SK-N-SH treated with all-trans-retinoic acid at 6 μM for 48 hours (cell line): ENCODE results near the gene SORD.

Experiments used
- ATAC-seq: fragments of 200-7000 bp; cut with Tn5 transposase; 3 replicates; pipeline ENCODE4 v1.9.1; 2020; ENCODE audit warnings: mild to moderate bottlenecking, moderate library complexity
- ARNTL ChIP-seq: fragments of 450-650 bp; formaldehyde crosslinking; IDR thresholded peaks from 2 replicates; pipeline ENCODE4 v1.5.0; 2020; ENCODE audit warnings: low read depth, mild to moderate bottlenecking, moderate library complexity, borderline replicate concordance
- CSDC2 ChIP-seq: fragments of 250-450 bp; sonication (Bioruptor Pico); IDR thresholded peaks from 2 replicates; pipeline ENCODE4 v1.5.0; 2020; ENCODE audit warnings: mild to moderate bottlenecking, moderate library complexity
- CSRNP3 ChIP-seq: fragments of 250-450 bp; sonication (Bioruptor Pico); IDR thresholded peaks from 2 replicates; pipeline ENCODE4 v1.5.1; 2021; ENCODE audit warnings: mild to moderate bottlenecking, moderate library complexity
- ESRRG ChIP-seq: fragments of 250-450 bp; sonication (Bioruptor Pico); IDR thresholded peaks from 2 replicates; pipeline ENCODE4 v1.6.1; 2021; ENCODE audit warnings: mild to moderate bottlenecking
- GLIS3 ChIP-seq: fragments of 250-450 bp; sonication (Bioruptor Pico); IDR thresholded peaks from 2 replicates; pipeline ENCODE4 v1.5.0; 2020; ENCODE audit warnings: mild to moderate bottlenecking, moderate library complexity
- ISL1 ChIP-seq: fragments of 250-450 bp; sonication (Bioruptor Pico); IDR thresholded peaks from 2 replicates; pipeline ENCODE4 v2.1.2; 2022; ENCODE audit warnings: mild to moderate bottlenecking, moderate library complexity
- PPARA ChIP-seq: fragments of 250-450 bp; sonication (Bioruptor Pico); IDR thresholded peaks from 2 replicates; pipeline ENCODE4 v1.5.0; 2020; ENCODE audit warnings: mild to moderate bottlenecking, borderline replicate concordance
- RARB ChIP-seq: fragments of 250-450 bp; sonication (Bioruptor Pico); IDR thresholded peaks from 2 replicates; pipeline ENCODE4 v1.8.0; 2021; ENCODE audit warnings: mild to moderate bottlenecking, moderate library complexity
- SNAI2 ChIP-seq: fragments of 250-450 bp; sonication (Bioruptor Pico); IDR thresholded peaks from 2 replicates; pipeline ENCODE4 v1.5.0; 2020; ENCODE audit warnings: mild to moderate bottlenecking, moderate library complexity
- TCF4 ChIP-seq: fragments of 250-450 bp; sonication (Bioruptor Pico); IDR thresholded peaks from 2 replicates; pipeline ENCODE4 v1.8.0; 2021; ENCODE audit warnings: mild to moderate bottlenecking, moderate library complexity, borderline replicate concordance
- ZC3H10 ChIP-seq: fragments of 250-450 bp; sonication (Bioruptor Pico); IDR thresholded peaks from 2 replicates; pipeline ENCODE4 v1.5.1; 2021; ENCODE audit warnings: mild to moderate bottlenecking, moderate library complexity
- ZFP3 ChIP-seq: fragments of 250-450 bp; sonication (Bioruptor Pico); IDR thresholded peaks from 2 replicates; pipeline ENCODE4 v1.5.0; 2020; ENCODE audit warnings: mild to moderate bottlenecking, moderate library complexity
- ZFP30 ChIP-seq: fragments of 450-650 bp; formaldehyde crosslinking; IDR thresholded peaks from 2 replicates; pipeline ENCODE4 v1.5.0; 2022; ENCODE audit warnings: mild to moderate bottlenecking, moderate library complexity
- ZNF565 ChIP-seq: fragments of 450-650 bp; formaldehyde crosslinking; conservative IDR thresholded peaks from 2 replicates; pipeline ENCODE4 v1.5.0; 2020; ENCODE audit warnings: low read depth, mild to moderate bottlenecking, moderate library complexity
- ZNF70 ChIP-seq: fragments of 450-650 bp; formaldehyde crosslinking; IDR thresholded peaks from 2 replicates; pipeline ENCODE4 v1.5.0; 2020; ENCODE audit warnings: mild to moderate bottlenecking, moderate library complexity
- ZNF8 ChIP-seq: fragments of 450-650 bp; formaldehyde crosslinking; IDR thresholded peaks from 2 replicates; pipeline ENCODE4 v1.5.0; 2020; ENCODE audit warnings: mild to moderate bottlenecking, moderate library complexity
- TF ChIP-seq, protein P1 (sequence below): fragments of 250-450 bp; sonication (Bioruptor Pico); IDR thresholded peaks from 2 replicates; pipeline ENCODE4 v1.8.0; 2020; ENCODE audit warnings: mild to moderate bottlenecking, moderate library complexity, borderline replicate concordance
- TF ChIP-seq, protein P2 (sequence below): fragments of 250-450 bp; sonication (Bioruptor Pico); IDR thresholded peaks from 2 replicates; pipeline ENCODE4 v1.8.0; 2021; ENCODE audit warnings: low read depth, mild to moderate bottlenecking, moderate library complexity, borderline replicate concordance
- TF ChIP-seq, protein P3 (sequence below): fragments of 250-450 bp; sonication (Bioruptor Pico); IDR thresholded peaks from 2 replicates; pipeline ENCODE4 v1.5.1; 2020; ENCODE audit warnings: low read depth, mild to moderate bottlenecking, moderate library complexity
- TF ChIP-seq, protein P4 (sequence below): fragments of 250-450 bp; sonication (Bioruptor Pico); IDR thresholded peaks from 2 replicates; pipeline ENCODE4 v1.5.0; 2020; ENCODE audit warnings: mild to moderate bottlenecking, moderate library complexity

Gene SORD

DNA sequence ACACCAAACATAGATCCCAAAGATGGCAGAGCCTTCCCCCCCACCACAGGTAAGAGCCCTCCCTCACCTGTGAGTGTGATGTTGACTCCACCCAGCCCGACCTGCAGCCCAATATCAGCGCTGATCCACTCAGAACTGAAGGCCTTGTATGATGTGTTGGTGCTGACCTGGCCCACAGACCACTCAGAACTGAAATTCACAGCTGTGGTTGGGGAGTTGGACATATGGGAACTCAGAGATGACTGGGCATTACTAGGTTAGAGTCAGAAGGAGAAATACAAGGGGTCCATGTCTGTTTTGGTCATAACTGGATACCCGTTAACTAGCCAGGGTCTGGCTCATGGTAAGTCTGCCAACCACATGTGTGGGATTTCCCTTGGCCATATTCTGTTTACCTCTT lies 98.0 kb downstream of the SORD start:
- no peak for ATAC-seq
- TF ChIP-seq ZNF70 (CRISPR knock-in tag) (no peak), ZNF8 (no peak), ARNTL (CRISPR knock-in tag) (no peak)

DNA sequence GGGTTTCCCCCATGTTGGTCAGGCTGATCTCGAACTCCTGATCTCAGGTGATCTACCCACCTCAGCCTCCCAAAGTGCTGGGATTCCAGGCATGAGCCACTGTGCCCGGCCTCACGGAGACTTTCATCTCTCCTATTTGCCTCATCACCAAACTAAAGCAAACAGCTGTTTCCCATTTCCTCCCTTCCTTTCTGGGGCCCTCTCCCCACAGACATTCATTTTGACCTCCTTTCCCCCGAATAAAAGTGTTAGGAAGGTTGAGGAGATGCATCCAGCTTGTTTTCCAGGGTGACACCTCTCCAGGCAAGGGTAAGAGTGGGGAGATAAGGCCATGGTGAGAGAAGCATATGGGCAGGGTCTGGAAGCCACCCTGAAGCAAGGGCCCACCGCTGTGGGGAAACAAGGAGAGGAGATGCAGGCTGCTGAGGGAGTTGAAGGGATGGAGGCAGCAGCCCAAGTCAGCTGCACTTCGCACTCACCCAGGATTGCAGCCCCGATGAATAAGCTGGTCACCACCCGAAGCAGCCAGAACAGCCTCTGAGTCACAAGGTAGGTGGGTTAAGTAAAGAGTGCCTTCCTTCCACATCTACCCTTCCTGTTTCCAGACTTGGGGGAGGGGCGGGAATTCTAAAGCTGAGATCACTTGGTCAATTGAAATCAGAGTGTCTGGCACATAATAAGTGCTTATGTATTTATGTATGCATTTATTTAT lies 98.9 kb downstream of the SORD start:
- TF ChIP-seq CSDC2 (CRISPR knock-in tag) (no peak), ISL1 (CRISPR knock-in tag) (no peak), GLIS3 (CRISPR knock-in tag) (no peak), ARNTL (CRISPR knock-in tag) (no peak), ZFP30 (CRISPR knock-in tag) (no peak), RARB (CRISPR knock-in tag) (no peak), ZC3H10 (CRISPR knock-in tag) (no peak), ZNF70 (CRISPR knock-in tag) (no peak)
- TF ChIP-seq, protein P1, sequence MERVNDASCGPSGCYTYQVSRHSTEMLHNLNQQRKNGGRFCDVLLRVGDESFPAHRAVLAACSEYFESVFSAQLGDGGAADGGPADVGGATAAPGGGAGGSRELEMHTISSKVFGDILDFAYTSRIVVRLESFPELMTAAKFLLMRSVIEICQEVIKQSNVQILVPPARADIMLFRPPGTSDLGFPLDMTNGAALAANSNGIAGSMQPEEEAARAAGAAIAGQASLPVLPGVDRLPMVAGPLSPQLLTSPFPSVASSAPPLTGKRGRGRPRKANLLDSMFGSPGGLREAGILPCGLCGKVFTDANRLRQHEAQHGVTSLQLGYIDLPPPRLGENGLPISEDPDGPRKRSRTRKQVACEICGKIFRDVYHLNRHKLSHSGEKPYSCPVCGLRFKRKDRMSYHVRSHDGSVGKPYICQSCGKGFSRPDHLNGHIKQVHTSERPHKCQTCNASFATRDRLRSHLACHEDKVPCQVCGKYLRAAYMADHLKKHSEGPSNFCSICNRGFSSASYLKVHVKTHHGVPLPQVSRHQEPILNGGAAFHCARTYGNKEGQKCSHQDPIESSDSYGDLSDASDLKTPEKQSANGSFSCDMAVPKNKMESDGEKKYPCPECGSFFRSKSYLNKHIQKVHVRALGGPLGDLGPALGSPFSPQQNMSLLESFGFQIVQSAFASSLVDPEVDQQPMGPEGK (CRISPR knock-in tag) = no peak
- TF ChIP-seq, all 23 proteins: peak for 0
- ATAC-seq = no peak

DNA sequence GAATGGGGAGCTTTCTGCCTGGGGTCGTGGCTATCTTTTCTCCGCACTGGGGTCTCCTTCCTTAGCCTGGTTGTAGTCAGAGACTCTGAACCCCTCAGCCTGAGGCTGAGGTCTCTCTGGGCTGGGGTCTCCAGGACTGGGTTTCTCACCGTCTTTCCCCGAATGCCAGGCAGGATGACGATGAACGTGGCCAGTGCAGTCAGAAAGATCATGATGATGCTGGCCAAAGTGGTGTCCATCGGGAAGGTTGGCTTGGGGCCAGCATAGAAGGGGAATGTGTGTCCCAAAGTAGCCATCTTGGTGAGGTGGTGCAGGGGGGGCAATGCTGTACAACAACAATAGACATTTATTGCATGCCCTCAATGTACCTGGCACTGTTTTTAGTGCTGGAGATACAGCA lies 99.7 kb downstream of the SORD start:
- ATAC-seq = no peak
- no peak for TF ChIP-seq ZC3H10 (CRISPR knock-in tag)

DNA sequence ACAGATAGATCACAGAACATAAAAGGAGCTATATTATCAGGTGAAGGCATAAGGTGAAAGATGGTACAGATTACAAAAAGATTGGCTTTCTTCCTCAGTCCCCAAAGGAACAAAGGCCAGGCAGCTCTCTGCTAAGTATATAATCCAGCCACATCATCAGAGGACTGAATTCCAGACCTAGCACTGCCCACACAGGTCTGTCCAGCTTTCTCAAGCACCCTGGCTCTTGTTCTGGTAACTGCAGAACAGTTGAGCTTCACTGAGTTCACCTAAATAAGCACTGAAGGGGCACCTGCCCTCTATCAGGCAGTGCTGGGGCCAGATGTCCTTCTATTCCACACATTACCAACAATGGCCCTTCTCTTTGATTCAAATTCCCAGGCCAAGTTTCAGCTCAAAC lies 100.4 kb downstream of the SORD start:
- TF ChIP-seq GLIS3 (CRISPR knock-in tag) (no peak), RARB (CRISPR knock-in tag) (no peak), ZNF565 (CRISPR knock-in tag) (no peak), ARNTL (CRISPR knock-in tag) (no peak)
- TF ChIP-seq, protein P1 (CRISPR knock-in tag) = no peak
- ATAC-seq = no peak

DNA sequence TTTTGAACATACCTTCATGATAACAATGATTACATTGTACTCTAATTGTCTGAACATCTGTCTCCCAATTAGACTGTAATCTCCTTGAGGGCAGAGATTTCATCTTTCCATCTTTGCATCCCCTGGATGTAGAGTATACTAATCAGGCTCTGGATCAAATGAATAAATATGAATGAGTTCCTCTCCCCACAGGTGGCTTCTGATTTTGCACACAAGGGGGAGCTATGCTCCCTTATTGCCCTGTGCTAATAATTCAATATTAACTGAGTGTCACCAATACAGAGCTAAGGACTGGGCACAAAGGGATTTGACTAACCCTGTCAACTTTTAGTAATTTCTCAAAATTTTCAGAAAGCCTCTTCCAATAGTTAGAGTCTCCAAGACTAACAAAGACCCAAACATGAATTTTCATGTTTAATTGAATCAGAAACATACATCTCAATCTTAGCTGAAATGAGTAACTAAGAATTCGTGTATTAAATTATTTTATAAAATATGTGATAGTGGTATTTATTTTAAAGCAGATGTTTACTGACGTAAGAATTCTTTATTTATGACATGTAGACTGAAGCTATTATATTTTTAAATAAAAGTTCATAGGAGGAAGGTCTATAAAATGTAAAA lies 103.7 kb downstream of the SORD start:
- TF ChIP-seq, protein P2, sequence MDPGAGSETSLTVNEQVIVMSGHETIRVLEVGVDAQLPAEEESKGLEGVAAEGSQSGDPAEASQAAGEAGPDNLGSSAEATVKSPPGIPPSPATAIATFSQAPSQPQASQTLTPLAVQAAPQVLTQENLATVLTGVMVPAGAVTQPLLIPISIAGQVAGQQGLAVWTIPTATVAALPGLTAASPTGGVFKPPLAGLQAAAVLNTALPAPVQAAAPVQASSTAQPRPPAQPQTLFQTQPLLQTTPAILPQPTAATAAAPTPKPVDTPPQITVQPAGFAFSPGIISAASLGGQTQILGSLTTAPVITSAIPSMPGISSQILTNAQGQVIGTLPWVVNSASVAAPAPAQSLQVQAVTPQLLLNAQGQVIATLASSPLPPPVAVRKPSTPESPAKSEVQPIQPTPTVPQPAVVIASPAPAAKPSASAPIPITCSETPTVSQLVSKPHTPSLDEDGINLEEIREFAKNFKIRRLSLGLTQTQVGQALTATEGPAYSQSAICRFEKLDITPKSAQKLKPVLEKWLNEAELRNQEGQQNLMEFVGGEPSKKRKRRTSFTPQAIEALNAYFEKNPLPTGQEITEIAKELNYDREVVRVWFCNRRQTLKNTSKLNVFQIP = no peak
- TF ChIP-seq PPARA (CRISPR knock-in tag) (no peak), SNAI2 (CRISPR knock-in tag) (no peak), ZFP3 (CRISPR knock-in tag) (no peak), TCF4 (CRISPR knock-in tag) (no peak), CSRNP3 (CRISPR knock-in tag) (no peak), ARNTL (CRISPR knock-in tag) (no peak), ZFP30 (CRISPR knock-in tag) (no peak), ZC3H10 (CRISPR knock-in tag) (no peak), ESRRG (CRISPR knock-in tag) (no peak)
- TF ChIP-seq, protein P3, sequence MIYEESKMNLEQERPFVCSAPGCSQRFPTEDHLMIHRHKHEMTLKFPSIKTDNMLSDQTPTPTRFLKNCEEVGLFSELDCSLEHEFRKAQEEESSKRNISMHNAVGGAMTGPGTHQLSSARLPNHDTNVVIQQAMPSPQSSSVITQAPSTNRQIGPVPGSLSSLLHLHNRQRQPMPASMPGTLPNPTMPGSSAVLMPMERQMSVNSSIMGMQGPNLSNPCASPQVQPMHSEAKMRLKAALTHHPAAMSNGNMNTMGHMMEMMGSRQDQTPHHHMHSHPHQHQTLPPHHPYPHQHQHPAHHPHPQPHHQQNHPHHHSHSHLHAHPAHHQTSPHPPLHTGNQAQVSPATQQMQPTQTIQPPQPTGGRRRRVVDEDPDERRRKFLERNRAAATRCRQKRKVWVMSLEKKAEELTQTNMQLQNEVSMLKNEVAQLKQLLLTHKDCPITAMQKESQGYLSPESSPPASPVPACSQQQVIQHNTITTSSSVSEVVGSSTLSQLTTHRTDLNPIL (CRISPR knock-in tag) = no peak
- TF ChIP-seq, protein P4, sequence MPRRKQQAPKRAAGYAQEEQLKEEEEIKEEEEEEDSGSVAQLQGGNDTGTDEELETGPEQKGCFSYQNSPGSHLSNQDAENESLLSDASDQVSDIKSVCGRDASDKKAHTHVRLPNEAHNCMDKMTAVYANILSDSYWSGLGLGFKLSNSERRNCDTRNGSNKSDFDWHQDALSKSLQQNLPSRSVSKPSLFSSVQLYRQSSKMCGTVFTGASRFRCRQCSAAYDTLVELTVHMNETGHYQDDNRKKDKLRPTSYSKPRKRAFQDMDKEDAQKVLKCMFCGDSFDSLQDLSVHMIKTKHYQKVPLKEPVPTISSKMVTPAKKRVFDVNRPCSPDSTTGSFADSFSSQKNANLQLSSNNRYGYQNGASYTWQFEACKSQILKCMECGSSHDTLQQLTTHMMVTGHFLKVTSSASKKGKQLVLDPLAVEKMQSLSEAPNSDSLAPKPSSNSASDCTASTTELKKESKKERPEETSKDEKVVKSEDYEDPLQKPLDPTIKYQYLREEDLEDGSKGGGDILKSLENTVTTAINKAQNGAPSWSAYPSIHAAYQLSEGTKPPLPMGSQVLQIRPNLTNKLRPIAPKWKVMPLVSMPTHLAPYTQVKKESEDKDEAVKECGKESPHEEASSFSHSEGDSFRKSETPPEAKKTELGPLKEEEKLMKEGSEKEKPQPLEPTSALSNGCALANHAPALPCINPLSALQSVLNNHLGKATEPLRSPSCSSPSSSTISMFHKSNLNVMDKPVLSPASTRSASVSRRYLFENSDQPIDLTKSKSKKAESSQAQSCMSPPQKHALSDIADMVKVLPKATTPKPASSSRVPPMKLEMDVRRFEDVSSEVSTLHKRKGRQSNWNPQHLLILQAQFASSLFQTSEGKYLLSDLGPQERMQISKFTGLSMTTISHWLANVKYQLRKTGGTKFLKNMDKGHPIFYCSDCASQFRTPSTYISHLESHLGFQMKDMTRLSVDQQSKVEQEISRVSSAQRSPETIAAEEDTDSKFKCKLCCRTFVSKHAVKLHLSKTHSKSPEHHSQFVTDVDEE = no peak
- peak; percentile 49; the same call in 2 of the 3 replicates for ATAC-seq
